CD4-positive, alpha-beta memory T cell (primary cell): ENCODE measurements around the gene INHA. TPM values are rescaled to one million over a fixed set of nuclear protein-coding genes. Genes with fewer than 3 reads are reported as not detected.

Experiments
- CTCF ChIA-PET: fragments of 350-600 bp; sonication (Branson Sonifier 250); formaldehyde crosslinking; loops from one replicate; lab custom pipeline; 2021; ENCODE audit warnings: inconsistent platforms; ENCODE audit not compliant: partially characterized antibody; lab: Charles Lee
- POLR2A ChIA-PET: fragments of 350-600 bp; sonication (Branson Sonifier 250); formaldehyde crosslinking; loops from one replicate; lab custom pipeline; 2021; ENCODE audit not compliant: partially characterized antibody; lab: Charles Lee
- DNase-seq, 5 donors: peaks; one replicate each; pipeline versions ENCODE4 v3.0.0 to v3.0.0-alpha.2; 2020 to 2022; ENCODE audit warnings: mixed read lengths in 1 of 5
- H3K27ac ChIP-seq: one replicate; pipeline ENCODE4 v1.7.0; 2013; ENCODE audit warnings: low read depth, low read length
- H3K27me3 ChIP-seq: 2 replicates; pipeline ENCODE4 v1.7.0; 2013; ENCODE audit warnings: mild to moderate bottlenecking, low read length, moderate library complexity; ENCODE audit not compliant: insufficient read depth
- H3K36me3 ChIP-seq: 2 replicates; pipeline ENCODE4 v1.7.0; 2013; ENCODE audit warnings: mild to moderate bottlenecking, low read length, moderate library complexity; ENCODE audit not compliant: insufficient read depth
- H3K4me1 ChIP-seq: 2 replicates; pipeline ENCODE4 v1.7.0; 2013; ENCODE audit warnings: mild to moderate bottlenecking, low read length, moderate library complexity; ENCODE audit not compliant: insufficient read depth
- H3K4me3 ChIP-seq, 2 donors: one replicate each; pipeline ENCODE4 v1.7.0; 2013; ENCODE audit warnings: low read length in 2 of 2, mild to moderate bottlenecking in 1 of 2
- H3K9me3 ChIP-seq, 2 donors: one replicate each; pipeline ENCODE4 v1.7.0; 2013; ENCODE audit warnings: low read length in 2 of 2, control low read depth in 1 of 2; ENCODE audit not compliant: control insufficient read depth in 1 of 2
- H3K27ac Mint-ChIP-seq, 7 donors: one replicate each; pipeline ENCODE4 v1.8.0; 2020 to 2021; ENCODE audit warnings: mixed read lengths in 7 of 7, mild to moderate bottlenecking in 6 of 7, inconsistent platforms in 3 of 7, moderate library complexity in 3 of 7
- H3K27me3 Mint-ChIP-seq, 2 donors: one replicate each; pipeline ENCODE4 v1.8.0; 2020 to 2021; ENCODE audit warnings: mixed read lengths in 2 of 2
- H3K36me3 Mint-ChIP-seq, 2 donors: one replicate each; pipeline ENCODE4 v1.8.0; 2020 to 2021; ENCODE audit warnings: mixed read lengths in 2 of 2, inconsistent platforms in 1 of 2, mild to moderate bottlenecking in 1 of 2
- H3K4me1 Mint-ChIP-seq, 4 donors: one replicate each; pipeline ENCODE4 v1.8.0; 2020 to 2021; ENCODE audit warnings: mixed read lengths in 4 of 4, mild to moderate bottlenecking in 1 of 4
- H3K4me3 Mint-ChIP-seq, 8 donors: one replicate each; pipeline ENCODE4 v1.8.0; 2020 to 2021; ENCODE audit warnings: mixed read lengths in 8 of 8, mild to moderate bottlenecking in 7 of 8, moderate library complexity in 6 of 8, inconsistent platforms in 3 of 8
- H3K9me3 Mint-ChIP-seq, 8 donors: one replicate each; pipeline ENCODE4 v1.8.0; 2020 to 2021; ENCODE audit warnings: mixed read lengths in 8 of 8, mild to moderate bottlenecking in 5 of 8, inconsistent platforms in 3 of 8, moderate library complexity in 1 of 8
- intact Hi-C: fragments of 100-400 bp; cut with micrococcal nuclease; formaldehyde crosslinking; loops from one replicate; pipeline ENCODE4 v1.15.1; 2023
- polyA plus RNA-seq, 2 donors: library from polyadenylated mRNA; unstranded; fragments of 300-500 nt; fragmentation: Illumina TruSeq; gene quantifications; one replicate each; pipeline ENCODE4 v1.2.3, GENCODE V29; 2021
- total RNA-seq, 2 experiments: library from RNA; stranded (reverse); gene quantifications; one replicate each; pipeline ENCODE4 v1.2.3, GENCODE V29; 2021

INHA gene
- total and polyA plus RNA-seq, 4 experiments from 2014 or later, result not detected

DNA sequence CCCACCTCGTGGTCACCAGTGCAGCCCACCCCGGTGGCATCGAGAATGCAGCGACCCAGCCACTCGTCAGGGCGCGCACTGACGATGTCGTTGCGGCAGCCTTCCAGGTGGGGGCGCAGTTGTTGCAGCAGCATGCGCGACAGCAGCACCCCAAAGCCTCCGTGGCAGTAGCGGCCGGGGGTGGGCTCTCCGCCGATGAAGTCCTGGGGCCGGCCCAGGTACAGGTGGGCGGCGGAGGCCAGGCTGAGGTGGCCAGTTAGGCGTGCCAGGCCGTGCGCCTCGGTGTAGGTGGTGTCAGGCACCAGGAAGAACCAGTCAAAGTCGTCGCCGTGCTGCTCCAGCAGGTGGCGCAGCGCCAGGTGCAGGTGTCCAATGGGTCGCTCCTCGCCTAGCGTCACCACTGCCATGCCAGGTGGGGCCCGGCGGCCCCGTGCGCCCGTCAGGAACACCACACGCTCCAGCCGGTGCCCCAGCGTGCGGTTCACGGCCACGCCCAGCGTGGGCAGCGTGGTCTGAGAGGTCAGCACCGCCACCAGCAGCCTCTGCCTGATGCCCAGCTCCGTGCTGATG is 30.4 kb upstream of the INHA start:
- Mint-ChIP-seq H3K36me3 (peaks cover 0 to 10% of the 10 kb centered on the region in 2 donors), H3K4me1 (peaks cover 15 to 34% (median 23%) of the 10 kb centered on the region in 4 donors), H3K27me3 (peaks cover 0 to 5% of the 10 kb centered on the region in 2 donors), H3K9me3 (no peaks in the 10 kb centered on the region), H3K27ac (peak overlapping the region in 3 of 7 donors; percentile 3 to 84 (median 25)), H3K4me3 (peak overlapping the region; percentile 64 to 92 (median 85))
- intact Hi-C loops, result loop anchor here (1.0 to 5.0 kb wide), 2 partner anchors 19 to 264 kb away; partner anchors contain the start of gene DNAJB2
- ChIA-PET CTCF (interaction anchor here (0.6 to 8.5 kb wide), 29 partner anchors 11 to 928 kb away, joined by 3 to 73 read pairs (median 5); partner anchors contain the start of genes GMPPA and STK11IP), POLR2A (interaction anchor here (0.6 to 5.0 kb wide), 5 partner anchors 19 to 1068 kb away, joined by 3 to 27 read pairs (median 9); partner anchors contain the start of genes GMPPA and STK11IP)
- DNase-seq, result peak; percentile 85 to 93 (median 89)
- Histone ChIP-seq H3K9me3 (no peaks in the 10 kb centered on the region), H3K4me1 (peaks cover 21% of the 10 kb centered on the region), H3K4me3 (peak overlapping the region; percentile 31 to 79), H3K27ac (no peak overlapping the region), H3K27me3 (no peaks in the 10 kb centered on the region), H3K36me3 (no peaks in the 10 kb centered on the region)

DNA sequence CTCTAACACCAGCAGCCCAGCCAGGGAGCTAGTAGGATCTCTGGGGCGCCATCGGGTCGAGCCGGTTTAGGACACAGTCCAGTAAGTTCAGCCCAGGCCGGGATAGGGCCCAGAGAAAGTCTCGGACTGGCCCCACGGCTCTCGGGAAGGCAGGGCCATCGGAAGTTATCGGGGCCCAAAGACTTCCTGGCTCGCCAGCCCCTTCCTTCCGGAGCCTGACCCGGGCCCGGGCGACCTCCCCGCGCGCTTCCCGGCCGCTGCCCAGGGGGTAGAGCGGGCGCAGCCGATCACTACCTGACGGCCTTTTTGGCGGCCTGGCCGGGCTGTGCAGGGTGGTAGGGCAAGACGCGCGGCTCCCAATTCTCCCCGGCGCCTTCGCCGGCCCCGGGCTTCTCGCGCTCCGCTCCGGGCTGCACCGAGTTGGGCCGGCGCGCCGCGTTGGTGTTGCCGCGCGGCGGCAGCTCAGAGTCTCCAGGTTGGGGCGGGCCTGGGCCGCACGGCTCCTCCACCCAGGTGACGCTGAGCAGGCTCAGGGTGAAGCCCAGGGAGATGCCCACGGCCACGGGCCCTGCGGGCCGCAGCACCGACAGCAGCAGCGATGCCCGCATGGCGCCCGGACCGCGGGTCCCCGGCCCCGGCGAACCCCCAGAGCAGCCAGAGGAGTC is 29.0 kb upstream of the INHA start:
- intact Hi-C loops, result loop anchor here (1.0 to 5.0 kb wide), 5 partner anchors 9 to 266 kb away; partner anchors contain the start of genes DNAJB2, GMPPA and STK11IP
- H3K4me1 Mint-ChIP-seq, result peaks cover 15 to 34% (median 23%) of the 10 kb centered on the region in 4 donors

DNA sequence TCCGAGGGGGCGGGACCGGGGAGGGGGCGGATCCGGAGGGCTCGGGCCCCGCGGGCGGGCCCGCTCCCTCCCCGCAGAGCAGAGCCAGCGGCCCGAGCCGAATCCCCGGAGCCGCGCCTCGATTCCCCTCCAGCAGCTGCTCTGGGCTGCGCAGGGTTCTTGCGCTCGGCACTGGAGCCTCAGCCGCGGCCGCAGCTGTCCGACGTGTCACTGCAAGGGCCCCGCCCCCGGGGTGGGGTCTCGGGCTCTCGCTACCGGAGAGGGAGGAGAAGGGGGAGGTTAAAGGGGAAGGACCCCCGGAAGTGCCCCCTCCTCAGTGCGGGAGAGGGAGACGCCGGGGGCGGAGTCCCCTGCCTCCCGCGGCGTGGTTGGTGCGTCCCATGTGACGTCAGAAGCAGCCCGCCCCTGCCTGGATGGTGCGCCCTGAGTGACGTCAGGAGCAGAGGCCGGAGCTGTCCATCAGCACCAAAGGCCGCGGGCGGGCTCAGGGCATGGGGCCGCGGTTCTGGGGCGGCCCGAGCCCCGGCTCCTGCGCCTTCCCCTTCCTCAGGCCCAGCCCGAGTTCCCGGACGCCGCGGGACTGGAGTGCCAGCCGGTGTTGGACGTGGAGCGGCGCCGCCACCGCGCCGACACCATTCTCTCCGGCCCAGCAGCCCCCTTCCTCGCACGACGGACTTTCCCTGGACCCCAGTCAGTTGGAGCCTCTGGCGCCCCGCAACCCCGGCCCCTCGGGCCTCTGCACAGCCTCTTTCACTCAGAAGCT is 28.3 kb upstream of the INHA start, which contains the start of the genes CHPF and TMEM198:
Gene CHPF (minus strand): TSS at position 214 of the 763 bp plus-strand sequence. CDS start 271 bp downstream, outside the sequence.
Gene TMEM198 (plus strand): TSS at position 433 of the 763 bp plus-strand sequence. CDS start 700 bp downstream, outside the sequence.
- Histone ChIP-seq H3K4me1 (peaks cover 21% of the 10 kb centered on the region), H3K27ac (peak within 1 kb of the TSS; percentile 62), H3K36me3 (no peaks in the 10 kb centered on the region), H3K4me3 (peak within 1 kb of the TSS; percentile 29 to 75), H3K27me3 (no peaks in the 10 kb centered on the region), H3K9me3 (no peaks in the 10 kb centered on the region)
- Mint-ChIP-seq H3K4me3 (peak within 1 kb of the TSS; percentile 84 to 92 (median 90)), H3K36me3 (peaks cover 0 to 10% of the 10 kb centered on the region in 2 donors), H3K27me3 (peaks cover 7 to 10% of the 10 kb centered on the region in 2 donors), H3K9me3 (peaks cover 0 to under 1% (median 0%) of the 10 kb centered on the region in 8 donors), H3K27ac (peak within 1 kb of the TSS; percentile 84 to 93 (median 92)), H3K4me1 (peaks cover 15 to 34% (median 23%) of the 10 kb centered on the region in 4 donors)
- ChIA-PET POLR2A (interaction anchor here (0.5 to 5.0 kb wide), 7 partner anchors 8 to 1314 kb away, joined by 3 to 27 read pairs (median 5); partner anchors contain the start of genes GMPPA, OBSL1 and STK11IP), CTCF (interaction anchor here (0.7 to 8.5 kb wide), 7 partner anchors 9 to 99 kb away, joined by 3 to 73 read pairs (median 5); partner anchors contain the start of gene STK11IP)
- peak; percentile 90 to 95 (median 91) for DNase-seq
- intact Hi-C loops, result loop anchor here (1.0 to 5.0 kb wide), 5 partner anchors 9 to 266 kb away; partner anchors contain the start of genes DNAJB2, GMPPA and STK11IP

More for the DNA sequence above, 29.0 kb upstream of the INHA start:
- ChIA-PET POLR2A (interaction anchor here (0.5 to 5.0 kb wide), 6 partner anchors 9 to 1314 kb away, joined by 3 to 27 read pairs (median 7); partner anchors contain the start of genes GMPPA, OBSL1 and STK11IP), CTCF (interaction anchor here (0.6 to 8.5 kb wide), 7 partner anchors 10 to 100 kb away, joined by 3 to 73 read pairs (median 5); no protein-coding TSS in a partner anchor)
- no peak for DNase-seq
- Mint-ChIP-seq H3K36me3 (peaks cover 0 to 10% of the 10 kb centered on the region in 2 donors), H3K27me3 (peaks cover 0 to 5% of the 10 kb centered on the region in 2 donors), H3K9me3 (no peaks in the 10 kb centered on the region), H3K27ac (peak overlapping the region; percentile 61 to 93 (median 86)), H3K4me3 (peak overlapping the region; percentile 75 to 92 (median 86))
- H3K4me1 ChIP-seq, result peaks cover 21% of the 10 kb centered on the region
- no peaks in the 10 kb centered on the region for H3K9me3 ChIP-seq
- H3K27ac ChIP-seq, result peak overlapping the region; percentile 62
- no peaks in the 10 kb centered on the region for H3K36me3 ChIP-seq
- peak overlapping the region; percentile 29 to 75 for H3K4me3 ChIP-seq
- H3K27me3 ChIP-seq, result no peaks in the 10 kb centered on the region

GRCh38 chr2:219544567-219544966 is 27.5 kb upstream of the INHA start:
- Histone ChIP-seq H3K27ac (no peak overlapping the region), H3K4me1 (peaks cover 21% of the 10 kb centered on the region), H3K4me3 (no peak overlapping the region), H3K36me3 (no peaks in the 10 kb centered on the region), H3K27me3 (no peaks in the 10 kb centered on the region), H3K9me3 (no peaks in the 10 kb centered on the region)
- ChIA-PET POLR2A (interaction anchor here (1.3 to 5.0 kb wide), 4 partner anchors 8 to 53 kb away, joined by 3 to 27 read pairs (median 11); partner anchors contain the start of genes GMPPA and STK11IP), CTCF (interaction anchor here (1.2 to 8.5 kb wide), 3 partner anchors 15 to 53 kb away, joined by 3 to 73 read pairs (median 60); partner anchors contain the start of gene STK11IP)
- peak overlapping the region; percentile 73 to 93 (median 91) for H3K27ac Mint-ChIP-seq
- H3K4me1 Mint-ChIP-seq, result peaks cover 15 to 34% (median 23%) of the 10 kb centered on the region in 4 donors
- H3K27me3 Mint-ChIP-seq, result peaks cover 10 to 13% of the 10 kb centered on the region in 2 donors
- peak overlapping the region; percentile 82 to 91 (median 88) for H3K4me3 Mint-ChIP-seq
- peaks cover 0 to 10% of the 10 kb centered on the region in 2 donors for H3K36me3 Mint-ChIP-seq
- peaks cover 0 to 1% (median 0%) of the 10 kb centered on the region in 8 donors for H3K9me3 Mint-ChIP-seq
- intact Hi-C loops, result loop anchor here (5.0 kb wide), 1 partner anchor 267 kb away; the partner anchor contains the start of gene DNAJB2
- DNase-seq, result no peak

DNA sequence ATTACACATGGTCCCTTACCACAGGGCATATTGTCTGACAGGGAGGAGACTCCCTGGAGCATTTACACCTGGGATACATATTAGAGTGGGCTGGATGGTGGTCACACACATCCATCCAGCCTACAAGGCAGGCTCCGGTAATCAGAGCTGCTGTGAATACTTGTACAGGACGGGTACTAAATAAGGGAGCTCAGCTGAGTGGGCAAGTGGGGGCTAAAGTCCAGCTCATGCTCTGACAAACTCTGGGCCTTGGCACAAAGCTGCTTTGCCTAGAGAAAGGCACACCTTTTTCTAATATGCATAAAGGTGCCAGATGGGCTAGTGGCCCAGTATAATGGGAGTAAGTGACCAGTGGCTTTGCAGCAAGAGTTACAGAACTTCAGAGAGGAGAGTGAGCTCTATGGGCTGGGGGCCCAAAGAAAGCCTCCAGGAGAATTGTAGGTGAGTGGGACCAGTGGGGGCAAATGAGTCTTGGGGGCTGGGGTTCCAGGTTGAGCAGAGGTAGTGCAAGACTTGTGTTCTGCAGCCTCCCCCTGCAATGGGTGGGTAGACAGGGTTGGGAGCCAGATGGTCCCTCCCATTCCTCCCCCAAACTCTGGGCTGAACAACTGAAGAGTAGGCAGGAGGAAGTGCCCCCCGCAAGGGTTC is 26.7 kb upstream of the INHA start:
- H3K36me3 ChIP-seq, result no peaks in the 10 kb centered on the region
- no peak overlapping the region for H3K4me3 ChIP-seq
- peaks cover 10 to 18% of the 10 kb centered on the region in 2 donors for H3K27me3 Mint-ChIP-seq
- H3K4me1 Mint-ChIP-seq, result peaks cover 15 to 34% (median 23%) of the 10 kb centered on the region in 4 donors
- intact Hi-C loops, result no loop called here
- peaks cover 21% of the 10 kb centered on the region for H3K4me1 ChIP-seq
- H3K4me3 Mint-ChIP-seq, result peak overlapping the region in 5 of 8 donors; percentile 85 to 91 (median 90)
- H3K27ac Mint-ChIP-seq, result peak overlapping the region in 4 of 7 donors; percentile 13 to 93 (median 71)
- H3K9me3 ChIP-seq, result no peaks in the 10 kb centered on the region
- no peak overlapping the region for H3K27ac ChIP-seq
- no peaks in the 10 kb centered on the region for H3K27me3 ChIP-seq
- peaks cover 0 to 1% (median 0%) of the 10 kb centered on the region in 8 donors for H3K9me3 Mint-ChIP-seq
- DNase-seq, result no peak
- ChIA-PET CTCF (interaction anchor here (8.5 kb wide), 1 partner anchor 15 kb away, joined by 73 read pairs; no protein-coding TSS in a partner anchor), POLR2A (interaction anchor here (5.0 kb wide), 1 partner anchor 48 kb away, joined by 27 read pairs; the partner anchor contains the start of gene GMPPA)
- peaks cover 0 to 10% of the 10 kb centered on the region in 2 donors for H3K36me3 Mint-ChIP-seq
